GM13977 (cell line): ENCODE measurements around the gene SLC18A3.

Experiments used
- DNase-seq: peaks from one replicate; pipeline ENCODE4 v3.0.0; 2012; ENCODE audit warnings: low spot score
- in situ Hi-C: fragments of 300-500 bp; cut with MboI; formaldehyde crosslinking; loops from one replicate; pipeline ENCODE4 v1.12.0; 2022; ENCODE audit warnings: low sequenced_read_pairs, low pct_unique_long_range_greater_than_20kb, mixed read lengths, inconsistent platforms; ENCODE audit not compliant: unreplicated experiment
- TF ChIP-seq, protein P1 (sequence below): IDR thresholded peaks from 2 replicates; pipeline ENCODE4 v1.5.1; 2012; ENCODE audit warnings: mild to moderate bottlenecking, control low read depth; ENCODE audit not compliant: insufficient read depth; ENCODE audit errors: extremely low read depth, missing control alignments

The SLC18A3 gene

GRCh38 chr10:49625411-49625810 lies 15.3 kb downstream of the SLC18A3 start:
- no peak for DNase-seq
- TF ChIP-seq, protein P1, sequence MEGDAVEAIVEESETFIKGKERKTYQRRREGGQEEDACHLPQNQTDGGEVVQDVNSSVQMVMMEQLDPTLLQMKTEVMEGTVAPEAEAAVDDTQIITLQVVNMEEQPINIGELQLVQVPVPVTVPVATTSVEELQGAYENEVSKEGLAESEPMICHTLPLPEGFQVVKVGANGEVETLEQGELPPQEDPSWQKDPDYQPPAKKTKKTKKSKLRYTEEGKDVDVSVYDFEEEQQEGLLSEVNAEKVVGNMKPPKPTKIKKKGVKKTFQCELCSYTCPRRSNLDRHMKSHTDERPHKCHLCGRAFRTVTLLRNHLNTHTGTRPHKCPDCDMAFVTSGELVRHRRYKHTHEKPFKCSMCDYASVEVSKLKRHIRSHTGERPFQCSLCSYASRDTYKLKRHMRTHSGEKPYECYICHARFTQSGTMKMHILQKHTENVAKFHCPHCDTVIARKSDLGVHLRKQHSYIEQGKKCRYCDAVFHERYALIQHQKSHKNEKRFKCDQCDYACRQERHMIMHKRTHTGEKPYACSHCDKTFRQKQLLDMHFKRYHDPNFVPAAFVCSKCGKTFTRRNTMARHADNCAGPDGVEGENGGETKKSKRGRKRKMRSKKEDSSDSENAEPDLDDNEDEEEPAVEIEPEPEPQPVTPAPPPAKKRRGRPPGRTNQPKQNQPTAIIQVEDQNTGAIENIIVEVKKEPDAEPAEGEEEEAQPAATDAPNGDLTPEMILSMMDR = no peak
- in situ Hi-C loops = no loop called here

- DNase-seq = no peak
- TF ChIP-seq, protein P1 = no peak
- in situ Hi-C loops = no loop called here
Observed at GRCh38 chr10:49627038-49627437, 16.9 kb downstream of the SLC18A3 start.

DNA sequence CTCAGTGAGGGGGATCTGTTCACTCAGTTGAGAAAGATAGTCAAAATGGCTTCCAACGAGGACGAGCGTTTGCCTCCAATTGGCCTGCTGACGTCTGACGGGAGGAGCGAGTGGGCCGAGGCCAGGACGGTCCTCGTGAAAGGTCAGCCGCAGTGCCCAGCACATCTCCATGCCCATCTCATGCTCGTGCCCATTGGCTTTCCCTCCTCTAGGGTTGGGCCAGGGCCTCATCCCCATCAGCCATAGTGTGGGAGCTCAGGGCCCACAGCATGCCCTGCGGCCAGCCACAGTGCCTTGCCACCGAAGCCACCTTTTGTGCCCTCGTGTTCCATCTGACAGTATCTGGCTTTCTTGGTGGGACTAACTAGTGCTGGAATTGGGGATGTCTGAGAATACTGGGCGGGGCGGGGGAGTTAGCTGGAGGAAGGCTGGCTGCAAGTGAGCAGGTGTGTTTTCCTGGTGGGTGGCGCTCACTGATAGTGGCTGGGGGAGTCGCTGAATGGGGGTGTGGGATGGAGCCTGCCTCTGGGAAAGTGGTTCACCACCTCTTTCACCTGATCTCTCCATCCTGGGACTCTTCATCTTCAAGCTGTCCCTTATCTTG lies 17.6 kb downstream of the SLC18A3 start:
- TF ChIP-seq, protein P1 = no peak
- DNase-seq = no peak
- in situ Hi-C loops = no loop called here

DNA sequence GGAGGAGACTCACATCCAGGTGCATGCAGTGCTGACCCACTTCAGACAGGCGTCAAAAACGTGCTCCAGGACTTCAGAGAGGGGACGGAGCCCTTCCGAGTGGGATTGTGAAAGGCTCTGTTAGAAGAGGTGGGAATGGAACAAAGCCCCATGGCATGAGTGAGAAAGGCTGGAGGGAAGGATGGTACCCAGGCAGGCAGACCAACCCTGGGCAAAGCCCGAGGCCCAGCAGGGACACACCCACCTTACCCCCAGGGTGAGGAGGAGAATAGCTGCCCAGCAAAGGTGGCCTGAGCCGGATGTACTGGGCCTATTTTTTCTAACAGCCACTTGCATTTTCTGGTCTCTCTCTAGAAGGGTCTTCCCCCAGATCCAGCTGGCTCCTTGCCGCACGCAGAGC lies 18.5 kb downstream of the SLC18A3 start:
- DNase-seq = no peak

GRCh38 chr10:49629431-49629881 lies 19.3 kb downstream of the SLC18A3 start:
- TF ChIP-seq, protein P1 = no peak
- in situ Hi-C loops = no loop called here
- no peak for DNase-seq

More for the DNA sequence above, 18.5 kb downstream of the SLC18A3 start:
- in situ Hi-C loops = no loop called here
- TF ChIP-seq, protein P1 = no peak

- in situ Hi-C loops = no loop called here
- DNase-seq = no peak
- TF ChIP-seq, protein P1 = no peak
Observed at GRCh38 chr10:49631975-49632374, 21.9 kb downstream of the SLC18A3 start.
